GM21825 (cell line): ENCODE data around the gene PXDN.

Experiments
- ATAC-seq: cut with Tn5 transposase; IDR thresholded peaks from one replicate; pipeline ENCODE4 v1.9.1; 2021; ENCODE audit warnings: mild to moderate bottlenecking, moderate library complexity; ENCODE audit not compliant: unreplicated experiment

The PXDN gene

GRCh38 chr2:1603059-1603458, 141.3 kb downstream of the PXDN start:
- no peak for ATAC-seq

GRCh38 chr2:1602278-1603010, 141.9 kb downstream of the PXDN start:
- ATAC-seq = no peak

GRCh38 chr2:1601471-1602277, 142.6 kb downstream of the PXDN start:
- no peak for ATAC-seq

GRCh38 chr2:1601067-1601412, 143.3 kb downstream of the PXDN start:
- ATAC-seq = no peak

- no peak for ATAC-seq
These were observed 143.9 kb downstream of the PXDN start for GRCh38 chr2:1600191-1601066.

GRCh38 chr2:1599301-1600085, 144.8 kb downstream of the PXDN start:
- no peak for ATAC-seq

- ATAC-seq = no peak
These were observed 145.5 kb downstream of the PXDN start for GRCh38 chr2:1598800-1599199.

GRCh38 chr2:1598041-1598710, 146.1 kb downstream of the PXDN start:
- ATAC-seq = no peak

- no peak for ATAC-seq
These were observed 149.0 kb downstream of the PXDN start for GRCh38 chr2:1595274-1595673.

GRCh38 chr2:1594373-1595171, 149.7 kb downstream of the PXDN start:
- no peak for ATAC-seq

- no peak for ATAC-seq
These were observed 150.3 kb downstream of the PXDN start for GRCh38 chr2:1594123-1594372.

GRCh38 chr2:1593371-1594122, 150.8 kb downstream of the PXDN start:
- no peak for ATAC-seq

- no peak for ATAC-seq
These were observed 152.1 kb downstream of the PXDN start for GRCh38 chr2:1591978-1592907.

- no peak for ATAC-seq
These were observed 152.9 kb downstream of the PXDN start for GRCh38 chr2:1591461-1591770.

- no peak for ATAC-seq
These were observed 153.5 kb downstream of the PXDN start for GRCh38 chr2:1590596-1591460.

GRCh38 chr2:1588978-1589621, 155.2 kb downstream of the PXDN start:
- no peak for ATAC-seq
